ENCODE results near the gene FAM216A. TPM values are rescaled to one million over a fixed set of nuclear protein-coding genes. Genes with fewer than 3 reads are reported as not detected.
A peak's percentile ranks its signal among the peaks of the same experiment; 100 is the strongest.
"Not testable (repeated sequence)": the region's sequence is repeated elsewhere in the genome, so short reads cannot be mapped to it uniquely, and the experiment has no call there.

Gene FAM216A
- 3.1 TPM for total RNA-seq (ENCODE audit: unreplicated experiment)
- long read RNA-seq, partial matches to known transcripts = 0 of 2 reads
- long read RNA-seq, other reads (novel, unspliced or antisense) = 1 of 2 reads

GRCh38 chr12:110468214-110469048 lies at the start of gene FAM216A, which contains the start of gene GPN3:
Gene FAM216A, plus strand, starts transcription at chr12:110468845. Its CDS starts 31 bp downstream, at chr12:110468876.
Gene GPN3, minus strand, starts transcription at chr12:110468257. Its CDS starts 54 bp downstream, at chr12:110468203.
- H3K4me3 Mint-ChIP-seq (ENCODE audit: unreplicated experiment) = peak within 1 kb of the TSS; percentile 100
- TF ChIP-seq CTCF (IDR thresholded peaks at IDR 0.05; ENCODE audit: unreplicated experiment) = no peak
- peaks cover 5% of the 10 kb centered on the region for H3K27me3 Mint-ChIP-seq (ENCODE audit: unreplicated experiment)
- no peaks in the 10 kb centered on the region for H3K9me3 Mint-ChIP-seq (ENCODE audit: unreplicated experiment)
- peak; percentile 90 for DNase-seq (ENCODE audit: low spot score)
- H3K4me1 Mint-ChIP-seq (ENCODE audit: unreplicated experiment) = peaks cover 11% of the 10 kb centered on the region
- peak within 1 kb of the TSS; percentile 98 for H3K27ac Mint-ChIP-seq (ENCODE audit: unreplicated experiment)
- H3K36me3 Mint-ChIP-seq (ENCODE audit: low read depth, unreplicated experiment) = peaks cover 7% of the 10 kb centered on the region

GRCh38 chr12:110420644-110421043 lies 48.0 kb upstream of the FAM216A start:
- not testable (repeated sequence) for H3K9me3 Mint-ChIP-seq (ENCODE audit: unreplicated experiment); H3K27me3 Mint-ChIP-seq (ENCODE audit: unreplicated experiment); DNase-seq (ENCODE audit: low spot score); H3K27ac Mint-ChIP-seq (ENCODE audit: unreplicated experiment); H3K4me1 Mint-ChIP-seq (ENCODE audit: unreplicated experiment); H3K36me3 Mint-ChIP-seq (ENCODE audit: low read depth, unreplicated experiment); H3K4me3 Mint-ChIP-seq (ENCODE audit: unreplicated experiment)

- H3K27me3 Mint-ChIP-seq (ENCODE audit: unreplicated experiment) = no peaks in the 10 kb centered on the region
- DNase-seq (ENCODE audit: low spot score) = no peak
- H3K36me3 Mint-ChIP-seq (ENCODE audit: low read depth, unreplicated experiment) = no peaks in the 10 kb centered on the region
- TF ChIP-seq CTCF (IDR thresholded peaks at IDR 0.05; ENCODE audit: unreplicated experiment) = no peak
- no peaks in the 10 kb centered on the region for H3K9me3 Mint-ChIP-seq (ENCODE audit: unreplicated experiment)
- H3K27ac Mint-ChIP-seq (ENCODE audit: unreplicated experiment) = no peak overlapping the region
- H3K4me3 Mint-ChIP-seq (ENCODE audit: unreplicated experiment) = no peak overlapping the region
- H3K4me1 Mint-ChIP-seq (ENCODE audit: unreplicated experiment) = peaks cover 8% of the 10 kb centered on the region
Observed at GRCh38 chr12:110421159-110421661, 47.4 kb upstream of the FAM216A start.

GRCh38 chr12:110421701-110422100 lies 46.9 kb upstream of the FAM216A start:
- H3K9me3 Mint-ChIP-seq (ENCODE audit: unreplicated experiment) = no peaks in the 10 kb centered on the region
- peaks cover 8% of the 10 kb centered on the region for H3K4me1 Mint-ChIP-seq (ENCODE audit: unreplicated experiment)
- H3K27ac Mint-ChIP-seq (ENCODE audit: unreplicated experiment) = no peak overlapping the region
- no peak overlapping the region for H3K4me3 Mint-ChIP-seq (ENCODE audit: unreplicated experiment)
- no peaks in the 10 kb centered on the region for H3K27me3 Mint-ChIP-seq (ENCODE audit: unreplicated experiment)
- no peak for DNase-seq (ENCODE audit: low spot score)
- TF ChIP-seq CTCF (IDR thresholded peaks at IDR 0.05; ENCODE audit: unreplicated experiment) = no peak
- H3K36me3 Mint-ChIP-seq (ENCODE audit: low read depth, unreplicated experiment) = no peaks in the 10 kb centered on the region

GRCh38 chr12:110424237-110424636 lies 44.4 kb upstream of the FAM216A start:
- Mint-ChIP-seq H3K27me3 (ENCODE audit: unreplicated experiment) (no peaks in the 10 kb centered on the region), H3K36me3 (ENCODE audit: low read depth, unreplicated experiment) (no peaks in the 10 kb centered on the region), H3K27ac (ENCODE audit: unreplicated experiment) (no peak overlapping the region), H3K4me3 (ENCODE audit: unreplicated experiment) (no peak overlapping the region), H3K9me3 (ENCODE audit: unreplicated experiment) (no peaks in the 10 kb centered on the region), H3K4me1 (ENCODE audit: unreplicated experiment) (no peaks in the 10 kb centered on the region)
- DNase-seq (ENCODE audit: low spot score) = no peak
- TF ChIP-seq CTCF (IDR thresholded peaks at IDR 0.05; ENCODE audit: unreplicated experiment) = no peak

All from endothelial cell (in vitro differentiated cells).